ENCODE data around the gene PKIG.

DNA sequence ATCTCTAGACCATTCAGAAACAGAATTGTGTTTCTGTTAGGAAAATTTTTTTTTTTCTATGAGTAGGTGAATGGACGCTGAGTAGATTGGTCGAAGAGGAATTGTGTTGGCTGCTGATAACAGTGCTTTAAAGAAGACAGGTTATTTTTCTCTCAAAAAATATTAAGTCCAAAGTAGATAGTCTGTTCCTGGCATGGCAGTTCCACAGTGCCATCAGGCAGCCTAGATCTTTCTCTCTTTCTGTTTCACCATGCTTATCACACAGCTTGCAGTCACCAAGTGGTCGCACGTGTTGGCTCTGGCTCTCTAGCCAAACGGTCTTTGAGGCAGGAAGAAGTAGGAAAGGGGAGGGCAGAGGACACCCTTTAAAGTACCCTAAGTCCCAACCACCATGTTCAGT, 38.1 kb upstream of the PKIG start:
- TF ChIP-seq, protein P1, sequence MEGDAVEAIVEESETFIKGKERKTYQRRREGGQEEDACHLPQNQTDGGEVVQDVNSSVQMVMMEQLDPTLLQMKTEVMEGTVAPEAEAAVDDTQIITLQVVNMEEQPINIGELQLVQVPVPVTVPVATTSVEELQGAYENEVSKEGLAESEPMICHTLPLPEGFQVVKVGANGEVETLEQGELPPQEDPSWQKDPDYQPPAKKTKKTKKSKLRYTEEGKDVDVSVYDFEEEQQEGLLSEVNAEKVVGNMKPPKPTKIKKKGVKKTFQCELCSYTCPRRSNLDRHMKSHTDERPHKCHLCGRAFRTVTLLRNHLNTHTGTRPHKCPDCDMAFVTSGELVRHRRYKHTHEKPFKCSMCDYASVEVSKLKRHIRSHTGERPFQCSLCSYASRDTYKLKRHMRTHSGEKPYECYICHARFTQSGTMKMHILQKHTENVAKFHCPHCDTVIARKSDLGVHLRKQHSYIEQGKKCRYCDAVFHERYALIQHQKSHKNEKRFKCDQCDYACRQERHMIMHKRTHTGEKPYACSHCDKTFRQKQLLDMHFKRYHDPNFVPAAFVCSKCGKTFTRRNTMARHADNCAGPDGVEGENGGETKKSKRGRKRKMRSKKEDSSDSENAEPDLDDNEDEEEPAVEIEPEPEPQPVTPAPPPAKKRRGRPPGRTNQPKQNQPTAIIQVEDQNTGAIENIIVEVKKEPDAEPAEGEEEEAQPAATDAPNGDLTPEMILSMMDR (IDR thresholded peaks at IDR 0.05) = no peak
- TF ChIP-seq EZH2 (IDR thresholded peaks at IDR 0.05) (no peak), EZH2phosphoT487 (IDR thresholded peaks at IDR 0.05) (no peak)
